Loucy (cell line): Measurements from ENCODE around the gene PFDN1.

Experiments used
- H2AFZ ChIP-seq: fragments of 200-600 bp; sonication (generic); 2 replicates; pipeline ENCODE4 v1.6.0; 2016; ENCODE audit warnings: antibody characterized with exemption, mild to moderate bottlenecking, low read length, moderate library complexity
- H3F3A ChIP-seq: fragments of 200-600 bp; 2 replicates; pipeline ENCODE4 v1.6.0; 2016; ENCODE audit warnings: antibody characterized with exemption, low read depth, mild to moderate bottlenecking
- H3K27me3 ChIP-seq: fragments of 200-600 bp; sonication (generic); 2 replicates; pipeline ENCODE4 v1.6.1; 2014; ENCODE audit warnings: low read length, mild to moderate bottlenecking; ENCODE audit not compliant: insufficient read depth, poor library complexity, severe bottlenecking
- H3K36me3 ChIP-seq: fragments of 200-600 bp; sonication (generic); 2 replicates; pipeline ENCODE4 v1.6.1; 2016; ENCODE audit warnings: low read length; ENCODE audit not compliant: insufficient read depth
- H3K4me1 ChIP-seq: fragments of 200-600 bp; sonication (generic); 2 replicates; pipeline ENCODE4 v1.5.1; 2014; ENCODE audit warnings: low read length, mild to moderate bottlenecking; ENCODE audit not compliant: insufficient read depth, poor library complexity, severe bottlenecking
- H3K4me2 ChIP-seq: fragments of 200-600 bp; sonication (generic); 2 replicates; pipeline ENCODE4 v1.6.0; 2014; ENCODE audit warnings: antibody characterized with exemption, low read length, low read depth, mild to moderate bottlenecking; ENCODE audit not compliant: poor library complexity, severe bottlenecking
- H3K4me3 ChIP-seq: fragments of 200-600 bp; sonication (generic); 2 replicates; pipeline ENCODE4 v1.5.1; 2014; ENCODE audit warnings: low read length, mild to moderate bottlenecking, mixed read lengths; ENCODE audit not compliant: poor library complexity, severe bottlenecking
- H3K79me2 ChIP-seq: fragments of 200-600 bp; sonication (generic); 2 replicates; pipeline ENCODE4 v1.6.1; 2014; ENCODE audit warnings: low read length; ENCODE audit not compliant: insufficient read depth
- H3K9ac ChIP-seq: fragments of 200-600 bp; sonication (generic); 2 replicates; pipeline ENCODE4 v1.6.0; 2014; ENCODE audit warnings: mild to moderate bottlenecking, low read depth, low read length, moderate library complexity; ENCODE audit not compliant: poor library complexity, severe bottlenecking
- H3K9me2 ChIP-seq: fragments of 200-600 bp; sonication (generic); replicated peaks from 2 replicates; pipeline ENCODE4 v1.6.1; 2016; ENCODE audit warnings: low read depth, low read length, mixed read lengths
- H3K9me3 ChIP-seq: fragments of 200-600 bp; sonication (generic); 2 replicates; pipeline ENCODE4 v1.6.1; 2014; ENCODE audit warnings: mild to moderate bottlenecking, antibody characterized with exemption, low read length, low read depth; ENCODE audit not compliant: insufficient read depth
- H4K20me1 ChIP-seq: fragments of 200-600 bp; sonication (generic); 2 replicates; pipeline ENCODE4 v1.6.0; 2014; ENCODE audit warnings: antibody characterized with exemption, low read length, mild to moderate bottlenecking; ENCODE audit not compliant: insufficient read depth, poor library complexity, severe bottlenecking
- EZH2phosphoT487 ChIP-seq: fragments of 200-600 bp; IDR thresholded peaks from 2 replicates; pipeline ENCODE4 v1.6.1; 2018; ENCODE audit warnings: antibody characterized with exemption, mild to moderate bottlenecking, moderate library complexity, borderline replicate concordance
- TF ChIP-seq, protein P1 (sequence below): fragments of 200-600 bp; sonication (generic); conservative IDR thresholded peaks from 2 replicates; pipeline ENCODE4 v1.5.1; 2014; ENCODE audit warnings: mild to moderate bottlenecking, antibody characterized with exemption, low read length

The PFDN1 gene

DNA sequence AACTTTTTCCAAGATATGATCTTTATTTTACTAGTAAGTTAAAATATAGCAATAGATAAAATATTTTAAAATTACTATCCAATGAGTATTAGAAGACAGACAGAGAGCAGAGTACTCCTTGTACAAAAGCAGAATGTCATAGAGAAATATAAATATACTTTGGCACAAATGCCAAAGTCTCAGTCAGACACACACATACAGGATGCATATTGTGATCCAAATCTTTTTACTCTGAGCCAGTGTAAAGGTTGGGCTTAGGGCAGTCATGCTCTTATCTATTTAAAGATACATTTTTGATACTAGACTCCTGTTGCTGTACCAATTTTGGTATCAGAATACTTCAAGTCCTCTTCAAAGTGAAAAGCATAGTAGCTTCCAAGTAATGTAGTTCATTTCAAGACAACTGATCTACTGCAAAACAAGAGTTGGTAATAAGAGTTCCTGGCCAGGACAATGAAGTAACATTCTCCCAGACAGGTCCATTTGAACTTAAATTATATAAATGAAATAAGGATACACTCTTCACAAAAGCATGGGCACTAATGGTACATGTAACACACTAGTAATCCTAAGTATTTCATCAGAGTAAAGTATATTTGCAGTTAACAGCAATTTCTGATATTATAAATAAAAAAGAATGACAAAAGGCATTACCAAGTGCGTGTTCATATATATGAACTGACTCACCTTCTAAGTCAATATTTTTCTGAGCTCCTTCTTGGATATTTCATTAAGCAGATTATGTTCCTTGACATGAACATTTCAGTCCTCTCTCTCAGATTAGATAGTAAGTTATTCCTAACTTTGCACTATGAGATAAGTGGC lies 10.5 kb downstream of the PFDN1 start:
- peaks cover 25% of the 10 kb centered on the region for H4K20me1 ChIP-seq
- peak overlapping the region; percentile 31 for H3K4me3 ChIP-seq
- H3K4me2 ChIP-seq: peak overlapping the region; percentile 53
- no peaks in the 10 kb centered on the region for H3K9me3 ChIP-seq
- H2AFZ ChIP-seq: no peak overlapping the region
- no peaks in the 10 kb centered on the region for H3K36me3 ChIP-seq
- TF ChIP-seq EZH2phosphoT487: no peak
- TF ChIP-seq, protein P1, sequence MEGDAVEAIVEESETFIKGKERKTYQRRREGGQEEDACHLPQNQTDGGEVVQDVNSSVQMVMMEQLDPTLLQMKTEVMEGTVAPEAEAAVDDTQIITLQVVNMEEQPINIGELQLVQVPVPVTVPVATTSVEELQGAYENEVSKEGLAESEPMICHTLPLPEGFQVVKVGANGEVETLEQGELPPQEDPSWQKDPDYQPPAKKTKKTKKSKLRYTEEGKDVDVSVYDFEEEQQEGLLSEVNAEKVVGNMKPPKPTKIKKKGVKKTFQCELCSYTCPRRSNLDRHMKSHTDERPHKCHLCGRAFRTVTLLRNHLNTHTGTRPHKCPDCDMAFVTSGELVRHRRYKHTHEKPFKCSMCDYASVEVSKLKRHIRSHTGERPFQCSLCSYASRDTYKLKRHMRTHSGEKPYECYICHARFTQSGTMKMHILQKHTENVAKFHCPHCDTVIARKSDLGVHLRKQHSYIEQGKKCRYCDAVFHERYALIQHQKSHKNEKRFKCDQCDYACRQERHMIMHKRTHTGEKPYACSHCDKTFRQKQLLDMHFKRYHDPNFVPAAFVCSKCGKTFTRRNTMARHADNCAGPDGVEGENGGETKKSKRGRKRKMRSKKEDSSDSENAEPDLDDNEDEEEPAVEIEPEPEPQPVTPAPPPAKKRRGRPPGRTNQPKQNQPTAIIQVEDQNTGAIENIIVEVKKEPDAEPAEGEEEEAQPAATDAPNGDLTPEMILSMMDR: no peak
- peaks cover 38% of the 10 kb centered on the region for H3K4me1 ChIP-seq
- no peak overlapping the region for H3K9ac ChIP-seq
- H3F3A ChIP-seq: no peaks in the 10 kb centered on the region
- no peaks in the 10 kb centered on the region for H3K9me2 ChIP-seq
- no peaks in the 10 kb centered on the region for H3K27me3 ChIP-seq
- peaks cover 91% of the 10 kb centered on the region for H3K79me2 ChIP-seq

DNA sequence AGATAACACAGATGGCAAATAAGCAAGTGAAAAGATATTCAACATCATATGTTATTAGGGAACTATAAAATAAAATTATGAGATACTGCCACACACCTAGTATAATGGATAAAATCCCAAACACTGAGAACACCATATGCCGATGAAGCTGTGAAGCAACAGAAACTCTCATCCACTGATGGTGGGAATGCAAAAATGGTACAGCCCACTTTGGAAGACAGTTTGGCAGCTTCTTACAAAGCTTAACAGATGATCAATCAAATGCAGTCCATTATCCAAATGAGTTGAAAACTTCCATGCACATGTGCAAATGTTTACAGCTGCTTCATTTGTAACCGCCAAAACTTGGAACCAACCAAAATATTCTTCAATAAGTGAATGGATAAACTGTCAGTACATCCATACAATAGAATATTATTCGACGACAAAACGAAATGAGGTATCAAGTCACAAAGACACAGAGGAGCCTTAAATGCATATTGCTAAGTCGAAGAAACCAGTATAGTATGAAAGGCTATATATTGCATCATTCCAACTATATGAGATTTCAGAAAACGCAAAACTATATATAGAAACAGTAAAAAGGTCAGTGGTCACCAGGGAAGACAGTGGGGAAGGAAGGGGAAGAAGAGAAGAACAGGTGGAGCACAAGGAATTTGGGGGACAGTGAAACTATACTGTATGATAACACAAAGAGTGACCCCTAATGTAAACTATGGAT lies 14.9 kb downstream of the PFDN1 start:
- TF ChIP-seq EZH2phosphoT487: no peak
- TF ChIP-seq, protein P1: no peak
- Histone ChIP-seq H3K4me2 (no peak overlapping the region), H3K79me2 (peaks cover 79% of the 10 kb centered on the region), H4K20me1 (peaks cover 17% of the 10 kb centered on the region), H3F3A (no peaks in the 10 kb centered on the region), H2AFZ (no peak overlapping the region), H3K9me3 (no peaks in the 10 kb centered on the region), H3K27me3 (no peaks in the 10 kb centered on the region), H3K4me1 (peaks cover 8% of the 10 kb centered on the region), H3K36me3 (no peaks in the 10 kb centered on the region), H3K4me3 (no peak overlapping the region), H3K9me2 (no peaks in the 10 kb centered on the region), H3K9ac (no peak overlapping the region)

DNA sequence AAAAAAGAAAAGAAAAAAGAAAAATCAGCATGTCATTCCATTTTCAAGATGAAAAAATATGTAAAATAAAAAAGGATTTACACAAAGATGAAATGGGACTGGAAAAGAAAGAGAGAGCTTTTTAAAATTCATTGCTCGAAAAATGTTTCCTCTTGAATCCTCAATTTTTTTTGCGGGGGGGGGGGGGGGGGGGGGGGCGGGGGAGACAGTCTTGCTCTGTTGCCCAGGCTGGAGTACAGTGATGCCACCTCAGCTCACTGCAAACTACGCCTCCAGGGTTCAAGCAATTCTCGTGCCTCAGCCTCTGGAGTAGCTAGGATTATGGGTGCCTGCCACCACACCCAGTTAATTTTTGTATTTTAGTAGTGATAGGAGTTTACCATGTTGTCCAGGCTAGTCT lies 16.5 kb downstream of the PFDN1 start:
- Histone ChIP-seq H3K9me3 (no peaks in the 10 kb centered on the region), H3K4me2 (no peak overlapping the region), H3K79me2 (peaks cover 72% of the 10 kb centered on the region), H3K27me3 (no peaks in the 10 kb centered on the region), H3F3A (no peaks in the 10 kb centered on the region), H3K9ac (no peak overlapping the region), H3K36me3 (no peaks in the 10 kb centered on the region), H3K4me1 (peaks cover 3% of the 10 kb centered on the region), H3K4me3 (no peak overlapping the region), H2AFZ (no peak overlapping the region), H4K20me1 (peaks cover 17% of the 10 kb centered on the region), H3K9me2 (no peaks in the 10 kb centered on the region)
- TF ChIP-seq EZH2phosphoT487: no peak
- TF ChIP-seq, protein P1: no peak
